ENCODE data around the gene DPP10.

DPP10 gene

DNA sequence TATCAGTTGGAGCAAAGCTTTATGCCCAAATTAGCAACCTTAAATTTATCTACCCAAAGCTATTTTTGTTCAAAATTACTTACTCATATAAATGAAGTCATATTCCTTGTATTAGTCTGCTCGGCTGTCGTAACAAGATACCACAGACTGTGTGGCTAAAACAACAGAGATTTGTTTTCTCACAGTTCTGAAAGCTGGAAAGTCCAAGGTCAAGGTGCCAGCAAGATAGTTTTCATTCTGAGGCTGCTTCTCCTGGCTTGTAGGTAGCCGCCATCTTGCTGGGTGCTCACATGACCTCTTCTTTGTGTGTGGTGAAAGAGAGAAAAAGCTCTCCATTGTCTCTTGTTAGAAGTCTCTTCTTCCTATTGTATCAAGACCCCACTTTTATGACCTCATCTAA lies 15.7 kb upstream of the DPP10 start:
- TF ChIP-seq, protein P1, sequence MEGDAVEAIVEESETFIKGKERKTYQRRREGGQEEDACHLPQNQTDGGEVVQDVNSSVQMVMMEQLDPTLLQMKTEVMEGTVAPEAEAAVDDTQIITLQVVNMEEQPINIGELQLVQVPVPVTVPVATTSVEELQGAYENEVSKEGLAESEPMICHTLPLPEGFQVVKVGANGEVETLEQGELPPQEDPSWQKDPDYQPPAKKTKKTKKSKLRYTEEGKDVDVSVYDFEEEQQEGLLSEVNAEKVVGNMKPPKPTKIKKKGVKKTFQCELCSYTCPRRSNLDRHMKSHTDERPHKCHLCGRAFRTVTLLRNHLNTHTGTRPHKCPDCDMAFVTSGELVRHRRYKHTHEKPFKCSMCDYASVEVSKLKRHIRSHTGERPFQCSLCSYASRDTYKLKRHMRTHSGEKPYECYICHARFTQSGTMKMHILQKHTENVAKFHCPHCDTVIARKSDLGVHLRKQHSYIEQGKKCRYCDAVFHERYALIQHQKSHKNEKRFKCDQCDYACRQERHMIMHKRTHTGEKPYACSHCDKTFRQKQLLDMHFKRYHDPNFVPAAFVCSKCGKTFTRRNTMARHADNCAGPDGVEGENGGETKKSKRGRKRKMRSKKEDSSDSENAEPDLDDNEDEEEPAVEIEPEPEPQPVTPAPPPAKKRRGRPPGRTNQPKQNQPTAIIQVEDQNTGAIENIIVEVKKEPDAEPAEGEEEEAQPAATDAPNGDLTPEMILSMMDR (IDR thresholded peaks at IDR 0.05; ENCODE audit: insufficient read depth, low read depth, low read length, missing control alignments) = no peak
- no peak overlapping the region for H3K4me3 ChIP-seq (ENCODE audit: low read length)

DNA sequence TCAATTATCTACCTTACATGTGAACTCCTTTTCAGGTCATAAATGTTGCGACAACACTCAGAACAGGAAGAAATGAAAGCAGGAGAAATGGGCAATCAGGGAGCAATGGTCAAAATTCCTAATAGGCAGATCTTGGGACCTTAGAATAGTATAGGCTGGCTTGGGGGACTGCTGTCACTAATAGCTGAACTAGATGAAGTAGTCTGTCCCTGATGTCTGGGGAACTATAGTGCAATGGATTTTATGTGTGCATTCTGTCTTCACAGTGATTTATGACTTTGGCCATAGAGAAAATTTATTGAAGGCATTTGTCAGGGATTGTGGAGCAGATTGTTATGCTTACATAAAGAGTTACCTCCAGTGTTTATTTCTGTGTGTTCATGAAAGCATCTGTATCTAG lies 6.1 kb upstream of the DPP10 start:
- TF ChIP-seq, protein P1 (IDR thresholded peaks at IDR 0.05; ENCODE audit: insufficient read depth, low read depth, low read length, missing control alignments) = no peak
- no peak for DNase-seq (ENCODE audit: low read depth)
- H3K4me3 ChIP-seq (ENCODE audit: low read length) = no peak overlapping the region

More for the DNA sequence above, 15.7 kb upstream of the DPP10 start:
- DNase-seq (ENCODE audit: low read depth) = no peak

DNA sequence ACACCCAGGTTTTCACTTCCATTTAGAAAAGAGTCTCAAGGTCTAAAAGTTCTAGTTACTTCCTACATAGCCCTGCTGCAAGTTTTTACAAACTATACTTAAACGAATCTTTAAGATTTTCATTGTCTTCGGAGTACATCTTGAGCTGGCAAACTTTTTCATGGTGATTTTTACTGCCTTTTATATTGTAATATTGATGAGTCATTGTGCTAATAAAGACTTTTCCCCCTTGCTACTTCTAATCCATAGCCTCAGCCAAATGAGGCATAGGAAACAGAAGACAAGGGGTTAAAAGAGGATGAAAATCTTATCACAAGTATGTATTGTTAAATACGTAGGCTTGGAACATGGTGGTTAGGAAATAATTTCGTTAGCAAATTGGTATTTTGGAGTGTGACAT lies 4.1 kb downstream of the DPP10 start:
- TF ChIP-seq, protein P1 (IDR thresholded peaks at IDR 0.05; ENCODE audit: insufficient read depth, low read depth, low read length, missing control alignments) = no peak
- no peak for DNase-seq (ENCODE audit: low read depth)
- no peak overlapping the region for H3K4me3 ChIP-seq (ENCODE audit: low read length)

DNA sequence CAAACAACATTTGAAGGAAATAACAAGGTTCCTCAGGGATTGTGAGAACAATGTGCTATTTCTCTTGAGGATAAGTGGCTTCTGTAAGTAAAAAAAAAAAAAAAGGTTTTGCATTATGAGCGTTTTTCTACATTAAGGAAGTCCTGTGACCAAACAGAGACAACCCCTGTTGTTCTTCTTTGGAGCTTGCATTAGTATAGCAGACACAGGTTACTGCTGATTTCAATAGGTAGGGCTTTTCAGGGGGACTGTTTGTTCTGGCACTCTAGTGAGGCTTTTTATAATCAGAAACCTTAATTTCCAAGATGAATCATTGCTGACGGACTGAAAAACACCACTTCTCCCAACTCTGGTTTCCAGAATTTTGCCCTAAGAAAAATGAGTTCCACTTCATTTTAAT lies 8.2 kb downstream of the DPP10 start:
- DNase-seq (ENCODE audit: low read depth) = no peak
- TF ChIP-seq, protein P1 (IDR thresholded peaks at IDR 0.05; ENCODE audit: insufficient read depth, low read depth, low read length, missing control alignments) = no peak
- H3K4me3 ChIP-seq (ENCODE audit: low read length) = no peak overlapping the region

DNA sequence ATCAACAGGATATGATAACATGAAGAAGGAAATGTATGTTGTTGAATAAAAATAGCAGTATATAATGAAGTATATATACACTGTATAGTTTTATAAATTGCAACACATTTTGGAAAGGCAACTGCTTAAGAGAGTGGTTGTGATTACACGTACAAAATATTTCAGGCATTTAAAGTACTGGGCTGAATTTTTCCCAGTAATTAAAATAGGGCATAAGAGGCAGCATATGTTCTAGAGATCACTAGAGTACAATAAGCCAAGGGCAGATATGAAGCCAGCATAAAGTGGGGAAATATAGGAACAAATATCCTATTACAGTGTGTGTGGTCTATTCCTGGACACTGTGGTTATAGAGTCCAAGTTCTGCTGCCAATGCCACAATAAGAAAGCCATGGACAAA lies 14.1 kb downstream of the DPP10 start:
- TF ChIP-seq, protein P1 (IDR thresholded peaks at IDR 0.05; ENCODE audit: insufficient read depth, low read depth, low read length, missing control alignments) = no peak
- no peak for DNase-seq (ENCODE audit: low read depth)
- H3K4me3 ChIP-seq (ENCODE audit: low read length) = no peak overlapping the region

DNA sequence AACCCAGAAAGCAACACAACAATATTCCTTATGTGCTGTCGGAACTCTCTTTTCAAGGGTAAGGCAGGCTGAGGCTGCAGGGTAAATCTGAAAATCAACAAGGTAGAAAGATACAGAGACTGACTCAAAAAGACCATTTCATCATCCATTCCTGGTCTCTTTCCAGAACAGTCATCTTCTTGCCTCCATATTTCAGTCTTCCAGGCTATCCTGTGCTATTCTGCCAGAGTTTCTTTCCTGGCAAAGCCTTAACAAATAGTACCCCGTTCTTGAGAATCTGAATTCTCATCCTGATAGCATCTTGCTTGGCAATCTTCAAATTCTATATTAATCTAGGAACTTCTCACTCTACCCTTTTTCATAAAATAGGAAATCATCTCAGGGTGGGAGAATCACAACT lies 15.5 kb downstream of the DPP10 start:
- DNase-seq (ENCODE audit: low read depth) = no peak
- H3K4me3 ChIP-seq (ENCODE audit: low read length) = no peak overlapping the region
- TF ChIP-seq, protein P1 (IDR thresholded peaks at IDR 0.05; ENCODE audit: insufficient read depth, low read depth, low read length, missing control alignments) = no peak

DNA sequence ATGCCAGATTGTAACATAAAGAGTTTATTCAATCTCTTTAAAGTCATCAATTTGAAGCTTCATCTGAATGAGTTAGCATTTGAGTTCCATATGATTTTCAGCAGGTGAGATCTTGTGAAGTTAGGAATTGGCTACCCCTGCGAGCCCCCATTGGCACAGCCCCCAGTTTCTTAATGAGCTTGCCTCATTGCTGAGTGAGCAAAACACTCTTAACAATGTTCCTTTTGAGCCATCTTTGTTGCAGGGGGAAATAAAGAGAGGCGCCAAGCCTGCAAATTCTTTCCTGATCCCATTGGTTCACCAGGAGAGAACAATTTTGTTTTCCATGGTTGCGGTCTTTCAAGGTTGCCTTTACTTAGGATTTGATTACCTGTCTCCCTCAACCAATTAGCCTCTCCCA lies 18.7 kb downstream of the DPP10 start:
- TF ChIP-seq, protein P1 (IDR thresholded peaks at IDR 0.05; ENCODE audit: insufficient read depth, low read depth, low read length, missing control alignments) = no peak
- DNase-seq (ENCODE audit: low read depth) = no peak
- no peak overlapping the region for H3K4me3 ChIP-seq (ENCODE audit: low read length)

Data from epithelial cell of esophagus (primary cell).